Stomach (tissue), 9 donors: ENCODE measurements around the gene SRP19. TPM values are rescaled to one million over a fixed set of nuclear protein-coding genes. Genes with fewer than 3 reads are reported as not detected.

Experiments used
- DNase-seq, 2 donors: peaks; one replicate each; pipeline versions ENCODE4 v3.0.0 to v3.0.0-alpha.2; 2013 to 2019
- H3K27ac ChIP-seq, 5 donors: fragments of 200-600 bp in 4 of 5; sonication (generic) in 4 of 5; one replicate each; pipeline ENCODE4 v1.5.1; 2013 to 2019; ENCODE audit warnings: mild to moderate bottlenecking in 1 of 5, moderate library complexity in 1 of 5
- H3K27me3 ChIP-seq, 3 donors: fragments of 200-600 bp; sonication (generic); one replicate each; pipeline ENCODE4 v1.5.1; 2017 to 2019; ENCODE audit warnings: mixed run types in 1 of 3
- H3K36me3 ChIP-seq, 4 donors: fragments of 200-600 bp; sonication (generic); 1 replicate in 3 of 4; 2 replicates in 1 of 4; pipeline ENCODE4 v1.5.1; 2016 to 2019
- H3K4me1 ChIP-seq, 4 donors: fragments of 200-600 bp; sonication (generic); one replicate each; pipeline ENCODE4 v1.5.1; 2016 to 2019
- H3K4me3 ChIP-seq, 4 donors: fragments of 200-600 bp; sonication (generic) in 3 of 4; one replicate each; pipeline ENCODE4 v1.5.1; 2016 to 2019; ENCODE audit warnings: mild to moderate bottlenecking in 1 of 4
- H3K9me3 ChIP-seq, 4 donors: fragments of 200-600 bp; sonication (generic); one replicate each; pipeline ENCODE4 v1.5.1; 2016 to 2019
- CTCF ChIP-seq, 7 experiments: fragments of 450-650 bp in 4 of 7; fragments of 200-600 bp in 3 of 7; sonication (generic) in 3 of 7; IDR thresholded peaks; one replicate each; pipeline ENCODE4 v1.5.1; 2016 to 2019; ENCODE audit warnings: antibody characterized with exemption in 7 of 7, control low read depth in 2 of 7, mild to moderate bottlenecking in 1 of 7
- EP300 ChIP-seq: sonication (generic); formaldehyde crosslinking; IDR thresholded peaks from one replicate; pipeline ENCODE4 v1.6.1; 2017; ENCODE audit warnings: antibody characterized with exemption
- POLR2A ChIP-seq, 4 donors: fragments of 450-650 bp; IDR thresholded peaks; one replicate each; pipeline ENCODE4 v1.6.1; 2016; ENCODE audit warnings: antibody characterized with exemption in 4 of 4, control low read depth in 2 of 4, mild to moderate bottlenecking in 1 of 4, moderate library complexity in 1 of 4
- POLR2AphosphoS5 ChIP-seq, 3 donors: sonication (generic); formaldehyde crosslinking; IDR thresholded peaks; one replicate each; pipeline ENCODE4 v1.6.1; 2016; ENCODE audit warnings: antibody characterized with exemption in 3 of 3
- WGBS, 5 donors: extraction: QIAGEN DNeasy Blood & Tissue Kit in 3 of 5; methylation state at CpG; one replicate each; pipeline versions ENCODE4 v1.1.5 to v1.1.7; 2013 to 2018; 5-methylcytosine and 5-hydroxymethylcytosine counted together
- intact Hi-C: fragments of 100-400 bp; cut with DNase I; formaldehyde crosslinking; loops from one replicate; pipeline ENCODE4 v1.15.1; 2023; ENCODE audit warnings: low total_unique reads
- polyA plus RNA-seq, 3 donors: library from polyadenylated mRNA; stranded (reverse); fragments of 200-250 nt; gene quantifications; one replicate each; pipeline ENCODE4 v1.2.3, GENCODE V29; 2013
- total RNA-seq, 5 donors: library from RNA; depleted of rRNA; stranded (reverse); fragments of >200 nt; gene quantifications; one replicate each; pipeline versions ENCODE4 v1.1.0 to v1.2.3, GENCODE V29; 2014 to 2016
- donor health status: healthy with polysubstance abuse.
- donor health status: Bipolar disorder and iron deficiency.
- donor health status: healthy.

SRP19 gene
- total and polyA plus RNA-seq, 8 donors: 3.2 to 99.3 (median 56.4) TPM

DNA sequence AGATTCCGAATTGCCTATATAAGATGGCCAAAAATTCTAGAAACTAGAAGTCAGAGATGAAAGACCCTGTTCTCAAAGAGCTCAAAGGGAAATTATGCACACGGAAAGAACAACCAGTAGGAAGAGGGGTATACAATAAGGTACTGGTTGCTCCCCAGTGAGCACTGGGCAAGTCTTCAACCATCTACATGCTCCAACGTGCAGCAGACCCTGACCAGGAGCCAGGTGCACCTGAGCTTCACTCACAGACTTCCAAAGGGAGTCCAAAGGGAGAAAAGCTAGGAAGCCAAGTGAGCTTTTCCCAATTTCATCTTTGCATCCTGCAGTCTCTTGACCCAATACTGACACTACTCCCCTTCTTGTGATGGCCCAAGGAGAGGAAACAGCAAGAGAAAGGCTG lies 57.0 kb downstream of the SRP19 start:
- 44 to 67% (median 53%) methylated on average over 3 of the region's 3 CpGs for WGBS, 5 donors
- H3K27ac ChIP-seq: no peak overlapping the region
- H3K4me1 ChIP-seq: peaks cover 56 to 87% (median 71%) of the 10 kb centered on the region in 4 donors
- intact Hi-C loops: no loop called here
- H3K36me3 ChIP-seq: peaks cover 11 to 57% (median 46%) of the 10 kb centered on the region in 4 donors
- H3K9me3 ChIP-seq: no peaks in the 10 kb centered on the region
- H3K27me3 ChIP-seq: no peaks in the 10 kb centered on the region
- no peak overlapping the region for H3K4me3 ChIP-seq
- DNase-seq: no peak
- TF ChIP-seq POLR2AphosphoS5 (IDR thresholded peaks at IDR 0.05) (no peak), EP300 (no peak), CTCF (IDR thresholded peaks at IDR 0.05) (no peak), POLR2A (IDR thresholded peaks at IDR 0.05) (no peak)

- DNase-seq: no peak
- 27 to 56% (median 33%) methylated on average over 1 of the region's 1 CpG for WGBS, 5 donors
- Histone ChIP-seq H3K27me3 (no peaks in the 10 kb centered on the region), H3K4me3 (no peak overlapping the region), H3K9me3 (no peaks in the 10 kb centered on the region), H3K36me3 (peaks cover 11 to 56% (median 45%) of the 10 kb centered on the region in 4 donors), H3K4me1 (peaks cover 56 to 86% (median 72%) of the 10 kb centered on the region in 4 donors), H3K27ac (no peak overlapping the region)
- intact Hi-C loops: no loop called here
- TF ChIP-seq POLR2AphosphoS5 (IDR thresholded peaks at IDR 0.05): no peak
- no peak for TF ChIP-seq EP300
- TF ChIP-seq CTCF (IDR thresholded peaks at IDR 0.05): no peak
- no peak for TF ChIP-seq POLR2A (IDR thresholded peaks at IDR 0.05)
Observed at GRCh38 chr5:112918679-112919078, 57.6 kb downstream of the SRP19 start.

Other genes starting within 250 kb of the SRP19 start
- gene APC, start 123.4 kb upstream of the SRP19 start, total RNA-seq: 100 to 1,000 TPM in 1 of 5 donors, 10 to 100 TPM in 4; 20.0 to 175 (median 54.8) TPM
- 1 to 10 TPM; 2.0 to 3.2 (median 2.4) TPM for gene APC, start 123.4 kb upstream of the SRP19 start, polyA plus RNA-seq
- gene REEP5, start 60.9 kb downstream of the SRP19 start, total RNA-seq: 100 to 1,000 TPM in 1 of 5 donors, 10 to 100 TPM in 4; 18.8 to 102 (median 65.9) TPM
- 10 to 100 TPM; 24.7 to 45.0 (median 35.7) TPM for gene REEP5, start 60.9 kb downstream of the SRP19 start, polyA plus RNA-seq
- gene DCP2, start 115.5 kb downstream of the SRP19 start, total RNA-seq: 10 to 100 TPM in 3 of 5 donors, 1 to 10 TPM in 2; 5.5 to 61.3 (median 26.8) TPM
- 1 to 10 TPM; 5.3 to 7.9 (median 6.2) TPM for gene DCP2, start 115.5 kb downstream of the SRP19 start, polyA plus RNA-seq